NCI-H748 treated with DMSO at 0.1 percent for 48 hours (cell line): Measurements from ENCODE around the gene TMEM63C.
A peak's percentile ranks its signal among the peaks of the same experiment; 100 is the strongest.

ENCODE experiments used
- DNase-seq: peaks from one replicate; lab custom pipeline; 2025; lab: John Stamatoyannopoulos, UW

The TMEM63C gene

DNA sequence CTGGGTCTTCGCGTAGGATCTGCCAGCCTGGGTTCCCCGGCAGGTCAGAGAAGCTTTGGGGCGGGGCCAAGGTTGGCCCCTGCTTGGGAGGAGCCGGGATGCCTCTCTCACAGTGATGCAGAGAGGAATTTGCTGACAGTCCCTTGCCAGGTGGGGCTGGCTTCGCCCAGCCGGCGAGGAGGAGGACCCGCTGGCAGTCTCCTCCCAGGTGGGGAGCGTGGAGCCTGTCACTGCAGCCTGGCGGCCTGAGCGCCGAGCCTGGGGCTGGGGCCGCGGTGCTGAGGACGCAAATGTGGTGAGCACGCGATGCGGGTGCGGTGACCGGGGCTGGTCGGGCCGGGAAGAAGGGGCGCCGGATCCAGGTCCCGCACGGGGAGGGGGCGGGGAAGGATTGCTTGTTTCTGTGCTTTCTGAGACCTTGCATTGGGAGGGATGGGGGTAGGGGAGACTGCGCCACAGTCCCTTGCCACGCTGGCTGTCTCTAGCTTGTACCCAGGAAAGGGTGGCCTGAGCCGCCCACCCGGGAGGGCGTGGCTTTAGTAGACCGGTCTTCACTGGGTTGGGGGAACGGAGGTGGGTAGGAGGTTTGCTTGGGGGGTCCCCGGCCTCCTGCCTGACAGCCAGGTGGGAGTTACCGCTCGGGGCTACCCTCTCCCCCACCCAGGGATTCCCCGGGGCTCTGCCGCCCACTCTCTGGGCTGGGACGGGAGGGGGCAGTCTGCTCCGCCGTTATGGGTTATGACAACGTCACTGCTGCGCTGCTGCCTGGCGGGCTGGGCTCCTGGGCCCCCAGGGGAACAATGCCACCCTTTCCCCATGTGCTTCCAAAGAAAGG is at the start of gene TMEM63C:
Gene TMEM63C (plus strand): TSS at position 196 of the 835 bp plus-strand sequence. CDS start 37,016 bp downstream, outside the sequence.
- DNase-seq = peak; percentile 86

DNA sequence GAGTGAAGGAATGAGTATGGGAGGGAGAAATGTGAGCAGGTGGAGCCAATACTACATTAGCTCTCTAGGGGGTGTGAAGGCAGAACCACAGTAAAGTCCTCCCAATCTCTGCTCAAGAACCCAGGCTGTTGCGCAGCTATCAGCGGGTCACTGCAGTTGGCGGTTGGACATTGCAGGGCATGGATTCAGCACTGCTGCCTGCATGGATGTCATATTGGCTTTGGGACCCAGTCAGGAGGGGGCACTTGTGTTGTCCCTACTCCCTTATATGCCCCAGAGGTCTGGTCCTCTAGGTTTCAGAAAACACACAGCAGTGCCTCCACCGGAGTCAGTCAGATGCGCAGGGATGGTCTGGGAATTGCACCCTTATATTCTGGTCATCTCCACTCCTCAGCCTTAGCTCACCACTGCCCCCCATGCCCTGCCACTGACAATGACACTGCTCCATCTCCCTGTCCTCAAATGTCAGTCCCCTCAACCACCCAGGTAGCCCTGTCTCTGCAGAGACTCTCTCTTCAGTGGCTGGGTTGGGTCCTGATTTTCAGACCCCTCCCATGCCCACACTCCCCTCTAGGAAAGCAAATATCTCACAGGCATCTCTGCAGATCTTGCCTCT is 49.6 kb upstream of the TMEM63C start:
- DNase-seq = no peak

DNA sequence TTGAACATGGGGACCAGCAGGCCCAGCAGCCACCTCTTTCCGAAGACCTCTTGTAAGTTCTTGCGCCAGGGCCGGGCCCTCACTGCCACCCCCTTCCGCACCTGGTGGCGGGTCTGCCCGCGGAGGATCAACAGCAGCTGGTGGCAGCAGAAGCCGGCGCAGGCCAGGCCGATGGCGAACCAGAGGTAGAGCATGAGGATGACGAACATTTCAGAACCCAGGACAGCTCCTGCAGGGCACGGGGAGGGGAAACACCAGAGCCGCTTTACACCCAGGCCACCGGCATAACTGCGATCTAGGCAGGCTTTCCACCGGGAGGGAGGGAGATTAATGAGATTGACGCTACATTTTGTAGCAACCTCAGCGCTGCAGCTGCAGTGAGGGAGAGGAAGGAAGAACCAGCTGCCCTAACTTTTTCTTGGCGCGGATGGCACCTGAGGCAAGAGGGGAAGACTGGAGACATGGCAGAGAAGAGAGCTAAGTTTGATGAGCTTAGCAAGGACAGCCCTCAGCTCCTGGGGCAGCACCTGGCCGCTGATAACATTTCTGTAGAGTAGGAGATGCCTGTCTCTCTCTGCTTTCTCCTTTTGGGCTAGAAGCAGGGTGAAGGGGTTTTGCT is 47.8 kb upstream of the TMEM63C start:
- no peak for DNase-seq

- DNase-seq = no peak
Measured at GRCh38 chr14:77139022-77139421, 42.6 kb upstream of the TMEM63C start.

- DNase-seq = peak; percentile 37
Measured at GRCh38 chr14:77139540-77140358, 41.8 kb upstream of the TMEM63C start.

GRCh38 chr14:77140359-77141213 is 41.0 kb upstream of the TMEM63C start:
- DNase-seq = peak; percentile 36

GRCh38 chr14:77141214-77142004 is 40.2 kb upstream of the TMEM63C start, which contains the start of gene ZDHHC22:
TSS of gene ZDHHC22 (minus strand) at chr14:77141791. CDS start at chr14:77139738, 2,053 bp downstream.
- peak; percentile 35 for DNase-seq

- DNase-seq = no peak
Measured at GRCh38 chr14:77142005-77142800, 39.4 kb upstream of the TMEM63C start.

DNA sequence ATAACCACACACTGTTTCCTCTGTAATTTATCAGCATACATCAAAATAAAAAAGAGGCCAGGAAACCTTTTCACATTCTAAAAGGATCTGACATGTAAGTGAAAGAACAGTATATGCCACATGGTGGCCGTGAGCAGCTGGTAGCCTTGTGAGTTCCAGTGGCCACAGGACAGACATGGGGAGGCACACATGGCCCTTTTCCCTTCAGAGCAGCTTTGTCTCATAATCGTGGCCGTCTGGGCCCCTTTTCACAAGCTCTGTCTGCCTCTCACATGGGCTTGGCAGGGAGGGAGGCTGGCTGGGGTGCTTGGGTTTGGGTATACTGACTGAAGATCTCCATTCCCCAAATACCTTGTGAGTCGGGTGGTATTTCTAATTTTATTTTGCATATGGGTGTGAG is 38.5 kb upstream of the TMEM63C start:
- DNase-seq = no peak

- no peak for DNase-seq
Measured at GRCh38 chr14:77144412-77145115, 37.0 kb upstream of the TMEM63C start.

GRCh38 chr14:77145975-77146740 is 35.4 kb upstream of the TMEM63C start:
- DNase-seq = no peak

- DNase-seq = no peak
Measured at GRCh38 chr14:77148510-77149231, 32.9 kb upstream of the TMEM63C start.

- DNase-seq = peak; percentile 23
Measured at GRCh38 chr14:77151245-77151644, 30.4 kb upstream of the TMEM63C start.

DNA sequence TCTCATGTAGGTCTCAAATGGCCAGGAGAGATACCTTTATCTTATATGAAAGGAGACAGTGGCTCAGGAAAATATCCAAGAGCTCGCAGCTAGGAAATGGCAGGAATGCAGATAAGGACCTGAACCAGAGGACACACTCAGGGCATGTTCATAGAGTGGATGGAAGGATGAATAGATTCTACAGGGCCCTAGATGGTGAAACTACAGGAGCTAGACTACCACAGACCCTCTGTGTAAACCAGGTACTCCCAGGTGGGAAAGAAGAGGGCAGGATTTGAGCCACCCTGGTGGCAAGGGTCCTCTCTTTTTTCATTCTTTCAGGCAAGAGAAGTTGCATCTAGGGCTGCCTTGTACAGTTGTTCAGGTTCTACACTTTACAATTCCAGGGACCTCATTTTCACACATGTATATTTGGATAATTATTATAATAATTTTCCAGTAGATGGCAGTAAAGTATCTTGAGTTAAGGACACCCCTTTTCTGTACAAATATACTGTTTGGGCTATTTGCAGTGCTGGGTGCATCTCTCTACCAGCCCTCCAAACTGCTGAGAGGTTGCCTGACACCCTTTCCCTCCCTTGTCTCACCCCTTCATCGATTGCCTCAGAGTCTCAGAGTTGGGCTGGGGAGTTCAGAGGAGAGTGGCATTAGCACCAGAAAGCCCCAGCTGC is 29.5 kb upstream of the TMEM63C start:
- DNase-seq = peak; percentile 78

DNA sequence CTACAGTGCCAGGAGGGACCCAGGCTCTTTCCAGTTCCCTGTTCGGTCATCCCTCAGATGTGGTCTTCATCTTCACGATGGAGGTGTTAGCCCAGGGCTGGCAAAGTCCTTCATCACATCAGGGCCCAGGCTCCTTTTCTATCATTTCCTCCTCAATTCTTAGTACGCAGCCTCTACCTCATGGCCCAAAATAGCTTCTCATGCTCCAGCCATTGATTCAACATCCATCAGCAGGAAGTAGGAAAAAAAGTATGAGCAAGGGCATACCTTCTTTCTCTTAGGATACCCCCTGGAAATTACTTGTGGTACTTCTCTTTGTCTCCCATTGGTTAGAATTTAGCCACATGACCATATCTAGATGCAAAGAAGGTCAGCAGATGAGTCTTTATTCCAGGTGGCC is 27.8 kb upstream of the TMEM63C start:
- no peak for DNase-seq

DNA sequence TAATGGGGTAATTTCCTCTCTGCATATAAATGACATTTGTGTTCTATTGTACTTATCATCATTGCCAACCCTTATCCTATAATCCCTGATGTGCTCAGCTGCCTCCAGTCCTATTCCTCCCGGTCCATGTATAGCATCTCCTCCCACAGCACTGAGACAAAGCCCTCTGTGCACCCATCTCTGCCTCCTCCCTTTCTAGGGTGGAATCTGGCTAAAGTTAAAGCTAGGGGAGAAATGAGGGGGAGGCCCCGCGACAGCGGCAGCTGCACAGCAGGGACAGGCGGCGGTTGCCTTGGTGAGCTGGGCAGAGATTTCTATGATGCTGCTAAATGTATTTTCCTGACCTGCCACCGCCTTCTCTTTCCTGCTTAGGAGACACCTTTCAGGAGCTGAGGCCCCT is 27.2 kb upstream of the TMEM63C start:
- DNase-seq = no peak

DNA sequence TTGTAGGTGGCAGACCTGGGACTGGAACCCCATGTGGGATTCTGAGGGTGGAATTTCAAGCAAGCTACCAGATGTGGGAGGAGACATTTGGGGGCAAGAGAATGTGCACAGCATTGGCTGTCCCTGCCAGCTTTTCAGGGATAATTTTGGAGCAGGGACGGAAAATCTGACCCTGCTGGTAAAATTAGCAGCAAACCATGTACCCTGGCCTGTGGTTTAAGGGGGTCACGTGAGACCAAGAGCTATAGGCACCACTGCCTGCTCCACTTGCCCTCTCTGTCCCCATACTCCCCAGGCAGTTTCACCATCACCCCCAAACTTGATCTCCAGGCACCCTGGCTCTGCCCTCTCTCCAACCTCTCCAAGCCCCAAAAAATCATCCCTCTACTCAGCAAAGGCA is 26.5 kb upstream of the TMEM63C start:
- DNase-seq = no peak
